Transverse colon (tissue), 3 donors: ENCODE measurements around the gene CBX5.

Source experiments
- CTCF ChIP-seq, 5 experiments: fragments of 200-600 bp in 3 of 5; fragments of 450-650 bp in 2 of 5; sonication (generic) in 3 of 5; IDR thresholded peaks; 1 replicate in 2 of 5; 2 replicates in 3 of 5; pipeline ENCODE4 v1.5.1; 2016 to 2017; ENCODE audit warnings: antibody characterized with exemption in 5 of 5, inconsistent platforms in 3 of 5, mild to moderate bottlenecking in 2 of 5, moderate library complexity in 1 of 5
- POLR2A ChIP-seq: fragments of 450-650 bp; IDR thresholded peaks from one replicate; pipeline ENCODE4 v1.6.1; 2016; ENCODE audit warnings: antibody characterized with exemption, mild to moderate bottlenecking, moderate library complexity

- TF ChIP-seq CTCF (IDR thresholded peaks at IDR 0.05) (no peak), POLR2A (no peak)
These were observed 17.5 kb downstream of the CBX5 start for GRCh38 chr12:54262403-54262925.
